ENCODE measurements around the gene SERPINB6. TPM values are rescaled to one million over a fixed set of nuclear protein-coding genes. Genes with fewer than 3 reads are reported as not detected.

The SERPINB6 gene
- total and polyA plus RNA-seq, 9 of the 15 experiments (the other 6 are each of a cell fraction or from before 2014, with no cell fraction given), result 86.6 to 211 (median 143) TPM

GRCh38 chr6:2978923-2979322 lies 7.6 kb upstream of the SERPINB6 start (continued):
- TF ChIP-seq NUFIP1 (IDR thresholded peaks at IDR 0.05; ENCODE audit: partially characterized antibody) (no peak), CBFA2T3 (IDR thresholded peaks at IDR 0.05) (peak; percentile 52), HNRNPK (IDR thresholded peaks at IDR 0.05; ENCODE audit: low read depth, low read length, poor library complexity, severe bottlenecking) (no peak), ZBTB11 (CRISPR knock-in tag; IDR thresholded peaks at IDR 0.05) (no peak), DPF2 (IDR thresholded peaks at IDR 0.05) (peak; percentile 15; the same call in 1 of the 2 replicates), ETS2 (tag; IDR thresholded peaks at IDR 0.05; ENCODE audit: borderline replicate concordance, poor library complexity, severe bottlenecking) (no peak), ZNF764 (CRISPR knock-in tag; IDR thresholded peaks at IDR 0.05; ENCODE audit: low read depth) (no peak), CCNT2 (IDR thresholded peaks at IDR 0.05; ENCODE audit: borderline replicate concordance, extremely low read depth, insufficient read length, low read depth, low read length) (no peak), KDM4B (IDR thresholded peaks at IDR 0.05; ENCODE audit: borderline replicate concordance in 2 of 2, low read depth in 1 of 2) (no peak), ZSCAN29 (IDR thresholded peaks at IDR 0.05) (no peak), ZNF316 (IDR thresholded peaks at IDR 0.05) (no peak), HDAC2 (IDR thresholded peaks at IDR 0.05) (peak; percentile 39; the same call in 1 of the 2 replicates), VEZF1 (CRISPR knock-in tag; IDR thresholded peaks at IDR 0.05) (0 out of 2 replicates have a peak, but pooled peaks have one; percentile 3), MAZ (CRISPR knock-in tag; conservative IDR thresholded peaks at IDR 0.05 in 1 of 2, IDR thresholded peaks at IDR 0.05 in 1 of 2) (no peak), ZNF277 (CRISPR knock-in tag; IDR thresholded peaks at IDR 0.05; ENCODE audit: borderline replicate concordance) (no peak), ZBTB17 (CRISPR knock-in tag; IDR thresholded peaks at IDR 0.05) (no peak), KLF1 (tag; IDR thresholded peaks at IDR 0.05) (no peak)
- TF ChIP-seq, protein P1, sequence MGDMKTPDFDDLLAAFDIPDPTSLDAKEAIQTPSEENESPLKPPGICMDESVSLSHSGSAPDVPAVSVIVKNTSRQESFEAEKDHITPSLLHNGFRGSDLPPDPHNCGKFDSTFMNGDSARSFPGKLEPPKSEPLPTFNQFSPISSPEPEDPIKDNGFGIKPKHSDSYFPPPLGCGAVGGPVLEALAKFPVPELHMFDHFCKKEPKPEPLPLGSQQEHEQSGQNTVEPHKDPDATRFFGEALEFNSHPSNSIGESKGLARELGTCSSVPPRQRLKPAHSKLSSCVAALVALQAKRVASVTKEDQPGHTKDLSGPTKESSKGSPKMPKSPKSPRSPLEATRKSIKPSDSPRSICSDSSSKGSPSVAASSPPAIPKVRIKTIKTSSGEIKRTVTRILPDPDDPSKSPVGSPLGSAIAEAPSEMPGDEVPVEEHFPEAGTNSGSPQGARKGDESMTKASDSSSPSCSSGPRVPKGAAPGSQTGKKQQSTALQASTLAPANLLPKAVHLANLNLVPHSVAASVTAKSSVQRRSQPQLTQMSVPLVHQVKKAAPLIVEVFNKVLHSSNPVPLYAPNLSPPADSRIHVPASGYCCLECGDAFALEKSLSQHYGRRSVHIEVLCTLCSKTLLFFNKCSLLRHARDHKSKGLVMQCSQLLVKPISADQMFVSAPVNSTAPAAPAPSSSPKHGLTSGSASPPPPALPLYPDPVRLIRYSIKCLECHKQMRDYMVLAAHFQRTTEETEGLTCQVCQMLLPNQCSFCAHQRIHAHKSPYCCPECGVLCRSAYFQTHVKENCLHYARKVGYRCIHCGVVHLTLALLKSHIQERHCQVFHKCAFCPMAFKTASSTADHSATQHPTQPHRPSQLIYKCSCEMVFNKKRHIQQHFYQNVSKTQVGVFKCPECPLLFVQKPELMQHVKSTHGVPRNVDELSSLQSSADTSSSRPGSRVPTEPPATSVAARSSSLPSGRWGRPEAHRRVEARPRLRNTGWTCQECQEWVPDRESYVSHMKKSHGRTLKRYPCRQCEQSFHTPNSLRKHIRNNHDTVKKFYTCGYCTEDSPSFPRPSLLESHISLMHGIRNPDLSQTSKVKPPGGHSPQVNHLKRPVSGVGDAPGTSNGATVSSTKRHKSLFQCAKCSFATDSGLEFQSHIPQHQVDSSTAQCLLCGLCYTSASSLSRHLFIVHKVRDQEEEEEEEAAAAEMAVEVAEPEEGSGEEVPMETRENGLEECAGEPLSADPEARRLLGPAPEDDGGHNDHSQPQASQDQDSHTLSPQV (IDR thresholded peaks at IDR 0.05), result peak; percentile 44; the same call in 1 of the 2 replicates

All from K562 (cell line).